GM23338 (cell line): ENCODE data around the gene GAPT. TPM values are rescaled to one million over a fixed set of nuclear protein-coding genes. Genes with fewer than 3 reads are reported as not detected.

Experiments used
- ATAC-seq: fragments of 200-7000 bp; cut with Tn5 transposase; 3 replicates; pipeline ENCODE4 v1.9.1; 2020
- DNase-seq: peaks from one replicate; pipeline ENCODE4 v3.0.0-alpha.2; 2015; ENCODE audit warnings: low spot score
- H2AFZ ChIP-seq: fragments of 200-600 bp; sonication (generic); 2 replicates; pipeline ENCODE4 v1.8.0; 2016; ENCODE audit warnings: antibody characterized with exemption, mild to moderate bottlenecking, moderate library complexity
- H3F3A ChIP-seq: fragments of 200-600 bp; sonication (generic); replicated peaks from 2 replicates; pipeline ENCODE4 v1.8.0; 2017; ENCODE audit warnings: antibody characterized with exemption, mixed run types, low read depth
- H3K27ac ChIP-seq: fragments of 200-600 bp; sonication (generic); 2 replicates; pipeline ENCODE4 v1.6.1; 2016; ENCODE audit warnings: low read depth
- H3K27me3 ChIP-seq: fragments of 200-600 bp; sonication (generic); 2 replicates; pipeline ENCODE4 v1.8.0; 2016; ENCODE audit warnings: mild to moderate bottlenecking, mixed run types, moderate library complexity; ENCODE audit not compliant: insufficient read depth
- H3K36me3 ChIP-seq: fragments of 200-600 bp; sonication (generic); 2 replicates; pipeline ENCODE4 v1.8.0; 2016; ENCODE audit warnings: mild to moderate bottlenecking; ENCODE audit not compliant: insufficient read depth
- H3K4me1 ChIP-seq: fragments of 200-600 bp; sonication (generic); 2 replicates; pipeline ENCODE4 v1.8.0; 2016; ENCODE audit warnings: mild to moderate bottlenecking, moderate library complexity; ENCODE audit not compliant: insufficient read depth
- H3K4me2 ChIP-seq: fragments of 200-600 bp; sonication (generic); 2 replicates; pipeline ENCODE4 v1.7.1; 2017; ENCODE audit warnings: mixed run types
- H3K4me3 ChIP-seq: fragments of 200-600 bp; sonication (generic); 2 replicates; pipeline ENCODE4 v1.6.1; 2016; ENCODE audit warnings: mixed run types
- H3K79me2 ChIP-seq: fragments of 200-600 bp; sonication (generic); replicated peaks from 2 replicates; pipeline ENCODE4 v1.8.0; 2017; ENCODE audit warnings: mild to moderate bottlenecking; ENCODE audit not compliant: insufficient read depth
- H3K9me2 ChIP-seq: fragments of 200-600 bp; sonication (generic); 2 replicates; pipeline ENCODE4 v1.8.0; 2017; ENCODE audit not compliant: insufficient read depth
- H4K20me1 ChIP-seq: fragments of 200-600 bp; sonication (generic); replicated peaks from 2 replicates; pipeline ENCODE4 v1.8.0; 2017; ENCODE audit warnings: mild to moderate bottlenecking; ENCODE audit not compliant: insufficient read depth
- H3K27ac Mint-ChIP-seq: 2 replicates; pipeline ENCODE4 v1.8.0; 2020; ENCODE audit warnings: inconsistent platforms, mild to moderate bottlenecking, moderate library complexity, mixed read lengths
- H3K27me3 Mint-ChIP-seq: 3 replicates; pipeline ENCODE4 v1.8.0; 2022; ENCODE audit warnings: low read depth, mild to moderate bottlenecking, moderate library complexity, mixed read lengths, inconsistent platforms; ENCODE audit not compliant: insufficient read depth, poor library complexity
- H3K36me3 Mint-ChIP-seq: 3 replicates; pipeline ENCODE4 v1.8.0; 2021; ENCODE audit warnings: low read depth, mild to moderate bottlenecking, inconsistent platforms, moderate library complexity, mixed read lengths
- H3K4me1 Mint-ChIP-seq: 3 replicates; pipeline ENCODE4 v1.8.0; 2020; ENCODE audit warnings: mild to moderate bottlenecking, inconsistent platforms, mixed read lengths
- H3K4me3 Mint-ChIP-seq: 3 replicates; pipeline ENCODE4 v1.8.0; 2021; ENCODE audit warnings: moderate library complexity, mild to moderate bottlenecking, inconsistent platforms, mixed read lengths
- H3K9me3 Mint-ChIP-seq: 3 replicates; pipeline ENCODE4 v1.8.0; 2020; ENCODE audit warnings: moderate library complexity, mild to moderate bottlenecking, inconsistent platforms, mixed read lengths
- EZH2phosphoT487 ChIP-seq: fragments of 200-600 bp; sonication (generic); IDR thresholded peaks from one replicate; pipeline ENCODE4 v1.8.1; 2018; ENCODE audit warnings: antibody characterized with exemption; ENCODE audit not compliant: unreplicated experiment
- NANOG ChIP-seq: IDR thresholded peaks from 2 replicates; pipeline ENCODE4 v1.6.1; 2016; ENCODE audit warnings: antibody characterized with exemption, borderline replicate concordance
- ZNF114 ChIP-seq: fragments of 250-450 bp; sonication (Bioruptor Pico); IDR thresholded peaks from 2 replicates; pipeline ENCODE4 v1.5.0; 2020; ENCODE audit warnings: mild to moderate bottlenecking, moderate library complexity
- polyA plus RNA-seq: library from polyadenylated mRNA; unstranded; fragments of >200 nt; fragmentation: Nextera tagmentation; extraction: Ambion mirVana; gene quantifications from 2 replicates; pipeline ENCODE4 v1.2.1, GENCODE V29; 2016
- total RNA-seq: library from RNA; depleted of rRNA; stranded (reverse); fragments of >200 nt; shearing (Covaris generic); gene quantifications from 2 replicates; pipeline ENCODE4 v1.2.3, GENCODE V29; 2014
- TF ChIP-seq, protein P1 (sequence below): fragments of 250-450 bp; sonication (Bioruptor Pico); IDR thresholded peaks from 2 replicates; pipeline ENCODE4 v1.5.0; 2020; ENCODE audit warnings: mild to moderate bottlenecking, moderate library complexity
- TF ChIP-seq, protein P2 (sequence below), 2 experiments: fragments of 200-600 bp in 1 of 2; sonication (generic) in 1 of 2; conservative IDR thresholded peaks; 2 replicates each; pipeline versions ENCODE4 v1.5.1 to v1.6.1; 2016 to 2017; ENCODE audit warnings: antibody characterized with exemption in 2 of 2, low read depth in 2 of 2, mild to moderate bottlenecking in 2 of 2, moderate library complexity in 1 of 2

GAPT gene
- total and polyA plus RNA-seq, 2 experiments from 2014 or later: not detected

DNA sequence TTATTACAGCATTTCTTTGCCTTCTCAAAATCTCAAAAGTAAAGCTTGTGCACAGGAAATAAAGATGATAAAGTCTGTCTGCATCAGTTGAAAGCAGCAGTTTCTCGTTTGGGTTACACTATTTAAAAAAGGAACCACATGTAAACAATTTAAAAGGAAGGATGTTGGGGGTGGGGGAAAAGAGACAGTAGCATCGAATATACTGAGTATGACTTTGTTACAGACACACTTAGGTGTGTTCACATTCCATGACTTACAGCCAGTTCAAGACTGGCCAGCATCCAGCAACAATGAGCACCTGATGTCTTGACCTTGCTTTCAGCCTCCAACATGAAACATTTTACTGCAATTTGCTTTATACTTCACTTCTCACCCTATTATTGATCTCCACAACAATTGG is 8.7 kb downstream of the GAPT start (continued):
- TF ChIP-seq NANOG (no peak), ZNF114 (no peak)

DNA sequence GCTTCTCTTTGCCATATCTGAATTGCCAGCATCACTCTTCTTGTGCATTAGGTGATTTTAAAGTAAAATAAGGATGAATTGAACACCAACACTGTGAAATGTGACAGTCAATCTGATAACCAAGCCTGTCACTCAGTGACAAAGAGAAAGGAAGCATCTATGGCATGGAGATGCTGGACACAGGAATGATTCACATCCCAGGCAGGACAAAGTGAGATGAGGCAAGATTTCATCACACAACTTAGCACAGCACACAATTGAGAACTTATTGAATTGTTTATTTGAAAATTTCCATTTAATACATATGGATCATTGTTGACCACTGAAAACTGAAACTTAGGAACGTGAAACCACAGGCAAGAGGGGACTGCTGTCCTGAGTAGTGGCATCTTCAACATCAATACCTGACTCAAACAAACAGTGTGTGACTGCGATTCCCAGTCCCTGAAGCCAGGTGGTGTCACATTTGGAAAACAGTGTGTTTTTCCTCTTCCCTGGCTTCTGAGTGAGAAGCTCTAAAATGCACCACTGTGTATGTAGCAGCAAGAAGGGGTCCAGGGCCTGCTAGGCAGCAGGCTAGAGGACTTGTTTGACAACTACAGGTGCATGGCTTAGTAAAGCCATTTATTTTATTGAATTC is 10.7 kb downstream of the GAPT start:
- H3F3A ChIP-seq: no peaks in the 10 kb centered on the region
- H3K36me3 ChIP-seq: no peaks in the 10 kb centered on the region
- no peak overlapping the region for H2AFZ ChIP-seq
- H3K27ac Mint-ChIP-seq: no peak overlapping the region
- TF ChIP-seq, protein P1, sequence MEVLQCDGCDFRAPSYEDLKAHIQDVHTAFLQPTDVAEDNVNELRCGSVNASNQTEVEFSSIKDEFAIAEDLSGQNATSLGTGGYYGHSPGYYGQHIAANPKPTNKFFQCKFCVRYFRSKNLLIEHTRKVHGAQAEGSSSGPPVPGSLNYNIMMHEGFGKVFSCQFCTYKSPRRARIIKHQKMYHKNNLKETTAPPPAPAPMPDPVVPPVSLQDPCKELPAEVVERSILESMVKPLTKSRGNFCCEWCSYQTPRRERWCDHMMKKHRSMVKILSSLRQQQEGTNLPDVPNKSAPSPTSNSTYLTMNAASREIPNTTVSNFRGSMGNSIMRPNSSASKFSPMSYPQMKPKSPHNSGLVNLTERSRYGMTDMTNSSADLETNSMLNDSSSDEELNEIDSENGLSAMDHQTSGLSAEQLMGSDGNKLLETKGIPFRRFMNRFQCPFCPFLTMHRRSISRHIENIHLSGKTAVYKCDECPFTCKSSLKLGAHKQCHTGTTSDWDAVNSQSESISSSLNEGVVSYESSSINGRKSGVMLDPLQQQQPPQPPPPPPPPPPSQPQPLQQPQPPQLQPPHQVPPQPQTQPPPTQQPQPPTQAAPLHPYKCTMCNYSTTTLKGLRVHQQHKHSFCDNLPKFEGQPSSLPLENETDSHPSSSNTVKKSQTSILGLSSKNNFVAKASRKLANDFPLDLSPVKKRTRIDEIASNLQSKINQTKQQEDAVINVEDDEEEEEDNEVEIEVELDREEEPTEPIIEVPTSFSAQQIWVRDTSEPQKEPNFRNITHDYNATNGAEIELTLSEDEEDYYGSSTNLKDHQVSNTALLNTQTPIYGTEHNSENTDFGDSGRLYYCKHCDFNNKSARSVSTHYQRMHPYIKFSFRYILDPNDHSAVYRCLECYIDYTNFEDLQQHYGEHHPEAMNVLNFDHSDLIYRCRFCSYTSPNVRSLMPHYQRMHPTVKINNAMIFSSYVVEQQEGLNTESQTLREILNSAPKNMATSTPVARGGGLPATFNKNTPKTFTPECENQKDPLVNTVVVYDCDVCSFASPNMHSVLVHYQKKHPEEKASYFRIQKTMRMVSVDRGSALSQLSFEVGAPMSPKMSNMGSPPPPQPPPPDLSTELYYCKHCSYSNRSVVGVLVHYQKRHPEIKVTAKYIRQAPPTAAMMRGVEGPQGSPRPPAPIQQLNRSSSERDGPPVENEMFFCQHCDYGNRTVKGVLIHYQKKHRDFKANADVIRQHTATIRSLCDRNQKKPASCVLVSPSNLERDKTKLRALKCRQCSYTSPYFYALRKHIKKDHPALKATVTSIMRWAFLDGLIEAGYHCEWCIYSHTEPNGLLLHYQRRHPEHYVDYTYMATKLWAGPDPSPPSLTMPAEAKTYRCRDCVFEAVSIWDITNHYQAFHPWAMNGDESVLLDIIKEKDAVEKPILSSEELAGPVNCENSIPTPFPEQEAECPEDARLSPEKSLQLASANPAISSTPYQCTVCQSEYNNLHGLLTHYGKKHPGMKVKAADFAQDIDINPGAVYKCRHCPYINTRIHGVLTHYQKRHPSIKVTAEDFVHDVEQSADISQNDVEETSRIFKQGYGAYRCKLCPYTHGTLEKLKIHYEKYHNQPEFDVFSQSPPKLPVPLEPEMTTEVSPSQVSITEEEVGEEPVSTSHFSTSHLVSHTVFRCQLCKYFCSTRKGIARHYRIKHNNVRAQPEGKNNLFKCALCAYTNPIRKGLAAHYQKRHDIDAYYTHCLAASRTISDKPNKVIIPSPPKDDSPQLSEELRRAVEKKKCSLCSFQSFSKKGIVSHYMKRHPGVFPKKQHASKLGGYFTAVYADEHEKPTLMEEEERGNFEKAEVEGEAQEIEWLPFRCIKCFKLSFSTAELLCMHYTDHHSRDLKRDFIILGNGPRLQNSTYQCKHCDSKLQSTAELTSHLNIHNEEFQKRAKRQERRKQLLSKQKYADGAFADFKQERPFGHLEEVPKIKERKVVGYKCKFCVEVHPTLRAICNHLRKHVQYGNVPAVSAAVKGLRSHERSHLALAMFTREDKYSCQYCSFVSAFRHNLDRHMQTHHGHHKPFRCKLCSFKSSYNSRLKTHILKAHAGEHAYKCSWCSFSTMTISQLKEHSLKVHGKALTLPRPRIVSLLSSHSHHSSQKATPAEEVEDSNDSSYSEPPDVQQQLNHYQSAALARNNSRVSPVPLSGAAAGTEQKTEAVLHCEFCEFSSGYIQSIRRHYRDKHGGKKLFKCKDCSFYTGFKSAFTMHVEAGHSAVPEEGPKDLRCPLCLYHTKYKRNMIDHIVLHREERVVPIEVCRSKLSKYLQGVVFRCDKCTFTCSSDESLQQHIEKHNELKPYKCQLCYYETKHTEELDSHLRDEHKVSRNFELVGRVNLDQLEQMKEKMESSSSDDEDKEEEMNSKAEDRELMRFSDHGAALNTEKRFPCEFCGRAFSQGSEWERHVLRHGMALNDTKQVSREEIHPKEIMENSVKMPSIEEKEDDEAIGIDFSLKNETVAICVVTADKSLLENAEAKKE: no peak
- TF ChIP-seq EZH2phosphoT487: no peak
- TF ChIP-seq, protein P2, sequence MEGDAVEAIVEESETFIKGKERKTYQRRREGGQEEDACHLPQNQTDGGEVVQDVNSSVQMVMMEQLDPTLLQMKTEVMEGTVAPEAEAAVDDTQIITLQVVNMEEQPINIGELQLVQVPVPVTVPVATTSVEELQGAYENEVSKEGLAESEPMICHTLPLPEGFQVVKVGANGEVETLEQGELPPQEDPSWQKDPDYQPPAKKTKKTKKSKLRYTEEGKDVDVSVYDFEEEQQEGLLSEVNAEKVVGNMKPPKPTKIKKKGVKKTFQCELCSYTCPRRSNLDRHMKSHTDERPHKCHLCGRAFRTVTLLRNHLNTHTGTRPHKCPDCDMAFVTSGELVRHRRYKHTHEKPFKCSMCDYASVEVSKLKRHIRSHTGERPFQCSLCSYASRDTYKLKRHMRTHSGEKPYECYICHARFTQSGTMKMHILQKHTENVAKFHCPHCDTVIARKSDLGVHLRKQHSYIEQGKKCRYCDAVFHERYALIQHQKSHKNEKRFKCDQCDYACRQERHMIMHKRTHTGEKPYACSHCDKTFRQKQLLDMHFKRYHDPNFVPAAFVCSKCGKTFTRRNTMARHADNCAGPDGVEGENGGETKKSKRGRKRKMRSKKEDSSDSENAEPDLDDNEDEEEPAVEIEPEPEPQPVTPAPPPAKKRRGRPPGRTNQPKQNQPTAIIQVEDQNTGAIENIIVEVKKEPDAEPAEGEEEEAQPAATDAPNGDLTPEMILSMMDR (conservative IDR thresholded peaks at IDR 0.05; ENCODE audit: low read depth in 2 of 2): peak; percentile 35 to 51; a peak in 3 of 4 replicates
- H3K36me3 Mint-ChIP-seq: no peaks in the 10 kb centered on the region
- ATAC-seq (no peak), DNase-seq (peak; percentile 44)
- H3K27ac ChIP-seq: no peak overlapping the region
- no peak overlapping the region for H3K4me2 ChIP-seq
- no peaks in the 10 kb centered on the region for H3K27me3 ChIP-seq
- no peaks in the 10 kb centered on the region for H4K20me1 ChIP-seq
- H3K4me3 ChIP-seq: no peak overlapping the region
- no peak overlapping the region for H3K4me3 Mint-ChIP-seq
- no peaks in the 10 kb centered on the region for H3K9me2 ChIP-seq
- H3K9me3 Mint-ChIP-seq: no peaks in the 10 kb centered on the region
- H3K79me2 ChIP-seq: no peaks in the 10 kb centered on the region
- peaks cover 13% of the 10 kb centered on the region for H3K4me1 ChIP-seq
- H3K4me1 Mint-ChIP-seq: peaks cover 12% of the 10 kb centered on the region
- peaks cover 5% of the 10 kb centered on the region for H3K27me3 Mint-ChIP-seq
